Gastroesophageal sphincter (tissue), 3 donors: ENCODE results near the gene IRX1.

Source experiments
- POLR2A ChIP-seq, 2 donors: fragments of 450-650 bp; IDR thresholded peaks; one replicate each; pipeline ENCODE4 v1.6.1; 2017; ENCODE audit warnings: antibody characterized with exemption in 2 of 2, mild to moderate bottlenecking in 2 of 2, moderate library complexity in 1 of 2
- TF ChIP-seq, protein P1 (sequence below), 4 experiments: fragments of 200-600 bp in 2 of 4; fragments of 450-650 bp in 2 of 4; sonication (generic) in 1 of 4; IDR thresholded peaks; one replicate each; pipeline ENCODE4 v1.5.1; 2017 to 2019; ENCODE audit warnings: antibody characterized with exemption in 4 of 4, mild to moderate bottlenecking in 2 of 4, moderate library complexity in 2 of 4

DNA sequence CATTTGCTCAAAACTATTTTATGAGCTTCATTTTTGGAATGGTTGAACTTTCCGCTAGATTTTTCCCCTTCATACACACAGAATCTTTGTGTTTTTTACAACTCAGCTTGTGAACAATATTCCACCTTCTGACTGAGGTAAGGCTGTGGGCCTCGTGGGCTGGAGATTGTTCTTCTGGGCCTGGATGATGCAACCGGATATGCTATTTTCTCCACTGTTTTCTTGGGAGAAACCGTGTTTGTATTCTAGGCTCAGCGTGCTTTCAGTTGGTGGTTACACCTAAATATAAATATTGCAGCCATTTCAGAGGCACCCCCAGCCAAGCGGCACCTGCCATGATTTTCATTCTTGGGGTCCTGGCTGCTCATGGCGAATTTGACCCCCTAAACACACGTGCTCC is 55.2 kb downstream of the IRX1 start:
- TF ChIP-seq, protein P1, sequence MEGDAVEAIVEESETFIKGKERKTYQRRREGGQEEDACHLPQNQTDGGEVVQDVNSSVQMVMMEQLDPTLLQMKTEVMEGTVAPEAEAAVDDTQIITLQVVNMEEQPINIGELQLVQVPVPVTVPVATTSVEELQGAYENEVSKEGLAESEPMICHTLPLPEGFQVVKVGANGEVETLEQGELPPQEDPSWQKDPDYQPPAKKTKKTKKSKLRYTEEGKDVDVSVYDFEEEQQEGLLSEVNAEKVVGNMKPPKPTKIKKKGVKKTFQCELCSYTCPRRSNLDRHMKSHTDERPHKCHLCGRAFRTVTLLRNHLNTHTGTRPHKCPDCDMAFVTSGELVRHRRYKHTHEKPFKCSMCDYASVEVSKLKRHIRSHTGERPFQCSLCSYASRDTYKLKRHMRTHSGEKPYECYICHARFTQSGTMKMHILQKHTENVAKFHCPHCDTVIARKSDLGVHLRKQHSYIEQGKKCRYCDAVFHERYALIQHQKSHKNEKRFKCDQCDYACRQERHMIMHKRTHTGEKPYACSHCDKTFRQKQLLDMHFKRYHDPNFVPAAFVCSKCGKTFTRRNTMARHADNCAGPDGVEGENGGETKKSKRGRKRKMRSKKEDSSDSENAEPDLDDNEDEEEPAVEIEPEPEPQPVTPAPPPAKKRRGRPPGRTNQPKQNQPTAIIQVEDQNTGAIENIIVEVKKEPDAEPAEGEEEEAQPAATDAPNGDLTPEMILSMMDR (IDR thresholded peaks at IDR 0.05) = no peak
- TF ChIP-seq POLR2A (IDR thresholded peaks at IDR 0.05) = no peak
